ENCODE results near the gene DNAL1.
A peak's percentile ranks its signal among the peaks of the same experiment; 100 is the strongest.
"Not testable (repeated sequence)": the region's sequence is repeated elsewhere in the genome, so short reads cannot be mapped to it uniquely, and the experiment has no call there.

Gene DNAL1

DNA sequence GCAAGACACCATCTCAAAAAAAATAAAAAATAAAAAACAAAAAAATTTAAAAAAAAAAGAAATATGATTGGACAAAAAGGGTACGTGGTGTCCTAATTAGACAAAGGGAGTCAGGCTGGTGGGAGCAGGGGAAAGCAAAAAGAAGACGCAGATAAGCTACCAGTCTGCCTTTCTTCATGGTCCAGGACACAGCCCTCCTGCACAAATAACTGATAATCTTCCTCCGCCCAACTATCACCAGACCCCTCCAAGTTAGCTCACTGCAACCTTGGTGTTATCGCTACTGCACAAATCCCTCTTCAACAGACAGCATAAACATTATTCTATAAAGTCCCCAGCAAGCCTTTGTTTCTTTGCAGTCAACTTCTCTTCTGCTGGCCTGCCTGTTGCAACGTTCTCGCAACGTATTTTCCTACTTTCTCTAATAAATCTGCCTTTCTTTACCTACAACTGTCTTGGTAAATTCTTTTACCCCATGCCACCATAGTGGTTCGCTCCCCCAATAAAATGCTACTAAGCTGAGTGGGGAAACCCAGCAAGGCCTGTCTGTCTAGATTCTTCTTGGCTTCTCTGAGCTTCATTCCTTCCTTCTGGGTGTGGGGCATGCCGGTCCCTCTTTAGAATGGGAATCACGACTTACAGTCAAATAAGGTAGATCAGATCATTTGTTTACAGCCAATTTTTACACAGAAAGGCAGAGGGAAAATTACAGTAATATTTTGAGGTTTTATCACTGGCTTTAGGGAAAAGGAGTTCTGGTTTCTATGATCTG is 14.6 kb upstream of the DNAL1 start:
- Mint-ChIP-seq H3K27me3 (peaks cover 5% of the 10 kb centered on the region), H3K36me3 (ENCODE audit: low read depth) (no peaks in the 10 kb centered on the region)
- ATAC-seq: no peak

DNA sequence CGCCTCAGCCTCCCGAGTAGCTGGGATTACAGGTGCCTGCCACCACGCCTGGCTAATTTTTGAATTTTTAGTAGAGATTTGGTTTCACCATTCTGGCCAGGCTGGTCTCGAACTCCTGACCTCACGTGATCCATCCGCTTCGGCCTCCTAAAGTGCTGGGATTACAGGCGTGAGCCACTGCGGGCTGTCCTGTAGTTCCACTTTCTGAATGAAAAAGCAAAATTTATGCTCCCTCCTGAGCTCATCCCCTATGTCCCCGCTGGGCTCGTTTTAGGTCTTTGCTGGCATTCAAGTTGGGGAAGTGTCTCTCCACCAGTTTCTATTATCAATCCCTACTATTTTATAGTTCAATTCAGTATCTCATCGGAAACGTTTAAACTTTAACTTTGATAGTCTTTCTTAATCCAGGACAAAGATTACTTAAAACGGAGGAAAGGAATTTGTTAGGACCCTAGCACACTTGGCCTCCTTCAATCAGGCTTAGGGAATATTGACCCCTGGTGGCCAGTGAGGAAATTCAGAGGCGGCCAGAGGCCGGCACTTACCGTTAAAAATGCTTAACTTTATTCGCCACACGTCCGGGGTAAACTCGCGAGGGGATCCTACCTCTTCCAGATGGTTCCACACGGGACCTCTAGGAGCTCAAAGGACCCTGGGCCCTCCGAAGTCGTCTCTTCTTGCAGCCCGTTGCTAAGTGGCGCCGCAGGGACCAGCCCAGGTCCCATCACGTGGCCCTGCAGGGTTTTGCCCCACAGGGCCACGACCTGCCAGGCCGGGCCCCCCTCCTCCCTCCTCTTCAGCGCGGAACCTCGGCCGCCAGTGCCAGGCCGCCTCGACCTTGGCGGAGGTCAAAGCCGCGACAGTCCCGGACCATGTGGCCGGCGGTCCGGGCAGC is 11.4 kb upstream of the DNAL1 start:
- Mint-ChIP-seq H3K27ac (no peak overlapping the region), H3K4me1 (peaks cover 9% of the 10 kb centered on the region), H3K9me3 (no peaks in the 10 kb centered on the region), H3K36me3 (ENCODE audit: low read depth) (no peaks in the 10 kb centered on the region), H3K4me3 (peak overlapping the region; percentile 37), H3K27me3 (peaks cover 5% of the 10 kb centered on the region)
- peak; percentile 59 for DNase-seq
- peak; percentile 85 for ATAC-seq

More for the DNA sequence above, 14.6 kb upstream of the DNAL1 start:
- Mint-ChIP-seq H3K4me3 (no peak overlapping the region), H3K27ac (no peak overlapping the region), H3K9me3 (no peaks in the 10 kb centered on the region), H3K4me1 (peaks cover 9% of the 10 kb centered on the region)
- DNase-seq: no peak

DNA sequence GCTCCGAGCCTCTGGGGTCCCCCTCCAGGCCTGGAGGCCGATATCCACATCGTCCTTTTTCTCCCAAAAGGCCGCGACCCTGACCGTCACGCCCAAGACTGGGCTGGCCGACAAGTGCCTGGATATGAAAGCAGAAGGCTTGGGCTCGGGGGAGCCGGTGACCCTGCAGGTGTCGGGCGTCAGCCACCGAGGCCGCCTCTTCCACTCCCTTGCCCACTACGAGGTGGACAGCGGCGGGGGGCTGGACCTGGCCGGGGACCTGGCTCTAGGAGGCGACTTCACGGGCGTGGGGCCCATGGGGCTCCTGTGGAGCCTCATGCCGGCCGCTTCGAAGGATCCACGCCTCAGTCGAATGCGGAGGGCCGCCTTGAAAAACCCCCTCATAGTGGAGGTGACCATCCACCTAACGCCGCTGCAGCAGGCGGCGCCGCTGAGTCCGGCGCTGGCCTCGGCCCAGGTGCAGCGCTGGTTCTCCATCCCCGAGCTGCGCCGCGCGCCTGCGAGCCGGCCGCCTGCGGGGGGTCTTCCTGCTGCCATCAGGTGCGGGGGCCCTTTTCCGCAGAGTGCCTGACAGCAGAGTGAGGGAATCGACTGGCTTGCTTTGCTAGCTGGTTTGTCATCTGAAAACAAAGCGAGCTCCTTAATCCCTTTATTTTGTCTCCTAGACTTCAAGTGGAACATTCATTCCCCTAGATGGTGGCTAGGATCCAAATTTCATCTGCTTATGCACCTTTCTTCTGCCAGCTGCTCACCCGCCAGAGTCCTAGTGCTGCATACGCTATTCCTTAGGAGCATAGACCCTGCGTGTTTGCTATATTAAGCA is 10.6 kb upstream of the DNAL1 start:
- peaks cover 5% of the 10 kb centered on the region for H3K27me3 Mint-ChIP-seq
- DNase-seq (no peak), ATAC-seq (peak; percentile 6)
- no peaks in the 10 kb centered on the region for H3K36me3 Mint-ChIP-seq (ENCODE audit: low read depth)
- H3K4me3 Mint-ChIP-seq: peak overlapping the region; percentile 37
- H3K27ac Mint-ChIP-seq: peak overlapping the region; percentile 31
- no peaks in the 10 kb centered on the region for H3K9me3 Mint-ChIP-seq
- peaks cover 9% of the 10 kb centered on the region for H3K4me1 Mint-ChIP-seq

DNA sequence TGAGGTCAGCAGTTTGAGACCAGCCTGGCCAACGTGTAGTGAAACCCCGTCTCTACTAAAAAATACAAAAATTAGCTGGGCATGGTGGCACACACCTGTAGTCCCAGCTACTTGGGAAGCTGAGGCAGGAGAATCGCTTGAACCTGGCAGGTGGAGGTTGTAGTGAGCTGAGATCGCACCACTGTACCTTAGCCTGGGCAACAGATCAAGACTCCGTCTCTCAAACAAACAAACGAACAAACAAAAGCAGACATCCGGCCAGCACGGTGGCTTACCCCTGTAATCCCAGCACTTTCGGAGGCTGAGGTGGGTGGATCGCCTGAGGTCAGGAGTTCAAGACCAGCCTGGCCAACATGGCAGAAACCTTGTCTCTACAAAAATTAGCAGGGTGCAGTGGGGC is 8.4 kb upstream of the DNAL1 start:
- H3K27ac Mint-ChIP-seq; H3K4me3 Mint-ChIP-seq; H3K36me3 Mint-ChIP-seq (ENCODE audit: low read depth); H3K4me1 Mint-ChIP-seq; ATAC-seq; DNase-seq; H3K27me3 Mint-ChIP-seq; H3K9me3 Mint-ChIP-seq: not testable (repeated sequence)

DNA sequence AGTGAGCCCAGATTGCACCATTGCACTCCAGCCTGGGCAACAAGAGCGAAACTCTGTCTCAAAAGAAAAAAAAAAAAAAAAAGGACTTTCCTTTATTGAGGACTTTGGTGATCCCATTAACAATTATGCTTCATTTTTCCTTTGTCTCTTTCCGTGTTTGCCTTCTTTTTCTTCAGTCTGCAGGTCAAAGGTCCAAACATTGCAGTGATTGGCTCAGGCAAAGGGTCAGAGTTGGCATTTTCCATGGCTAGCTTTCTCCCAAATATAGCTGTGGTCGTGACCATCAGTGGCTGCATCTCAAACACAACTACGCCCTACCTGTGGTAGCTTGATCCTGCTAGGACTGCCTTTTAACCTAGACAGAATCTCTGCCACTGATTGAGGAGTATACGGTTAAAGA is 7.0 kb upstream of the DNAL1 start:
- ATAC-seq: no peak
- DNase-seq: no peak
- Mint-ChIP-seq H3K27ac (no peak overlapping the region), H3K27me3 (peaks cover 5% of the 10 kb centered on the region), H3K36me3 (ENCODE audit: low read depth) (no peaks in the 10 kb centered on the region), H3K4me3 (no peak overlapping the region), H3K9me3 (no peaks in the 10 kb centered on the region), H3K4me1 (peaks cover 9% of the 10 kb centered on the region)

DNA sequence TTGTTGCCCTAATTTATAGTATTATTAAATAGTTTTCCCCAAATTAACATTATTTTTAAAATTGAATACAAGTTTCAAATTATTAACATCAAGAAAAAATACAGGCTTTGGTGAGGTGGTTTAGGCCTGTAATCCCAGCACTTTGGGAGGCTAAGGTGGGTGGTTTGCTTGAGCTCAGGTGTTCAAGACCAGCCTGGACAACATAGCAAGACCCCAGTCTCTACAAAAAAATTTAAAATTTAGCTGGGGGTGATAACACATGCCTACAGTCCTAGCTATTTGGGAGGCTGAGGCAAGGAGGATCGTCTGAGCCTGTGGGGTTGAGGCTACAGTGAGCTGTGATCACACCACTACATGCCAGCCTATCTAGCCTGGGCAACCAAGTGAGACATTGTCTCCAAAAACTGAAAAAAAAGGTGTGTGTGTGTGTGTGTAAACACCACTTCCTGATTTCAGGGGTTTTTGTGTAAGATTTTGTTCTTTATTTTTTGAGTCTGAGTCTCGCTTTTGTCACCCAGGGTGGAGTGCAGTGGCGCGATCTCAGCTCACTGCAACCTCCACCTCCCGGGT is 3.9 kb upstream of the DNAL1 start:
- H3K36me3 Mint-ChIP-seq (ENCODE audit: low read depth): no peaks in the 10 kb centered on the region
- H3K4me3 Mint-ChIP-seq: no peak overlapping the region
- no peak overlapping the region for H3K27ac Mint-ChIP-seq

DNA sequence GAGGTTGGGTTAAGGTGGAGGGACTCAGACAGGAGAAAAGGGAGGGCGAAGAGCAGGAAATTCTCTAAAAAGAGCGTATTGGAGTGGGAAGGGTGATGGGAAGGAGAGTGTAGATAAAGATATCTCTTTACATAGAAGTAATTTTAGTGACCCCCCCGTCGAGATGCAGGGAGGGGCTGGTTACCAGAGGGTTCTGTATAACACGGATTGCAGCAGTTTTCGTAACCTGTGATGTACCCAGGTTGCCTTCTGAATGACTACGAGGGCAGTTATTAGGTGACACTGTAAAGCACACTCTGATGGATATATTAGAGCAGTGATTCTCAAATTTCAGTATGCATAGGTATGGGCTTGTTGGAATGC is 443 bp downstream of the DNAL1 start:
- ATAC-seq: no peak
- DNase-seq: no peak
- H3K4me3 Mint-ChIP-seq: peak overlapping the region; percentile 95
- peak overlapping the region; percentile 91 for H3K27ac Mint-ChIP-seq
- no peaks in the 10 kb centered on the region for H3K27me3 Mint-ChIP-seq
- H3K4me1 Mint-ChIP-seq: peaks cover 17% of the 10 kb centered on the region
- no peaks in the 10 kb centered on the region for H3K36me3 Mint-ChIP-seq (ENCODE audit: low read depth)
- no peaks in the 10 kb centered on the region for H3K9me3 Mint-ChIP-seq

More for the DNA sequence above, 3.9 kb upstream of the DNAL1 start:
- ATAC-seq: no peak
- DNase-seq: no peak
- peaks cover 15% of the 10 kb centered on the region for H3K4me1 Mint-ChIP-seq
- no peaks in the 10 kb centered on the region for H3K27me3 Mint-ChIP-seq
- no peaks in the 10 kb centered on the region for H3K9me3 Mint-ChIP-seq

DNA sequence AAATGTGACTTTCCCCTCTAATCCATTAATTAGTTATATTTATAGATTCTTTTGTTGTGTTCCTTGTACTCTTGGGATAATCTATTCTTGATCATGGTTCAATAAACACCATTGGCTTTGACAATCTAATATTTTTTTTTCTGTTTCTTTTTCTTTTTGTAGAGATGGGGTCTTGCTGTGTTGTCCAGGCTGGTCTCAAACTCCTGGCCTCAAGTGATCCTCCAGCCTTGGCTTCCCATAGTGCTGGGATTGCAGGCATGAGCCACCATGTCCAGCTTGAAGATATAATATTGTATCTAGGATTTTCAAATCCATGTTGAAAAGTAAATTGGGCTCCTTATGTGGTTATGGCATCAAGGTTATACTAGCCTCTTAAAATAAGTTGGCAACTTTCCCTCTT is 6.2 kb downstream of the DNAL1 start:
- H3K36me3 Mint-ChIP-seq (ENCODE audit: low read depth): peaks cover 8% of the 10 kb centered on the region
- no peaks in the 10 kb centered on the region for H3K9me3 Mint-ChIP-seq

DNA sequence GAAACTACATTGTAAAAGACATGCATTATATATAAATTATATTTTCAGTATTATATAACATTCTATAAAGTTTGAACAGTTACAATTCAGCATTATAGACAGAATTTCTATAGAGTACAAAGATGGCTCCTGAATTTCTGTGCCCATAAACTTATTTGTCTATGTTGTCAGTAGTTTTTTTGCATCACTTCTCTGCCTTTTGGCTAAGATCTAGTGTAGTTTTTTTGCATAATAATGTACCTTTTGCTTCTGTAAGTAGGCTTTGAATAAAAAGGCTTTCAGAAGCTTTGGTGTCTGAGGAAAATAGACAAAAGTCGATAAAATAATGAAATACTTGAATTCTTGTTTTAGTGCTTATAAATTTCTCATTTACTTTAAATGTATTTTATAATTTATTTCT is 11.1 kb downstream of the DNAL1 start:
- peaks cover 8% of the 10 kb centered on the region for H3K36me3 Mint-ChIP-seq (ENCODE audit: low read depth)
- no peak overlapping the region for H3K27ac Mint-ChIP-seq
- no peaks in the 10 kb centered on the region for H3K27me3 Mint-ChIP-seq
- no peaks in the 10 kb centered on the region for H3K9me3 Mint-ChIP-seq
- H3K4me3 Mint-ChIP-seq: no peak overlapping the region
- H3K4me1 Mint-ChIP-seq: no peaks in the 10 kb centered on the region
- ATAC-seq (no peak), DNase-seq (no peak)

More for the DNA sequence above, 6.2 kb downstream of the DNAL1 start:
- no peak overlapping the region for H3K27ac Mint-ChIP-seq
- no peaks in the 10 kb centered on the region for H3K27me3 Mint-ChIP-seq
- H3K4me3 Mint-ChIP-seq: no peak overlapping the region
- H3K4me1 Mint-ChIP-seq: peaks cover under 1% of the 10 kb centered on the region
- no peak for DNase-seq
- ATAC-seq: no peak

DNA sequence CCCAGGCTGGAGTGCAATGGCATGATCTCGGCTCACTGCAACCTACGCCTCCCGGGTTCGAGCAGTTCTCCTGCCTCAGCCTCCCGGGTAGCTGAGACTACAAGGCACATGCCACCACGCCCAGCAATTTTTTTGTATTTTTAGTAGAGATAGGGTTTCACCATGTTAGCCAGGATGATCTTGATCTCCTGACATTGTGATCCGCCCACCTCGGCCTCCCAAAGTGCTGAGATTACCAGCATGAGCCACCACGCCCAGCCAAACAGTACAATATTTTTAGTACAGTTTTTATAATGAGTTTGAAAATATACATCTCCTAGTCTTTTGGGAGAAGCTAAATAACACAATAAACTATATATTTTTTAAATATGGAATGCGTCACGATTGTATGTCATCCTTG is 14.4 kb downstream of the DNAL1 start:
- not testable (repeated sequence) for H3K4me3 Mint-ChIP-seq; ATAC-seq; H3K4me1 Mint-ChIP-seq; H3K36me3 Mint-ChIP-seq (ENCODE audit: low read depth); DNase-seq; H3K9me3 Mint-ChIP-seq; H3K27me3 Mint-ChIP-seq; H3K27ac Mint-ChIP-seq

DNA sequence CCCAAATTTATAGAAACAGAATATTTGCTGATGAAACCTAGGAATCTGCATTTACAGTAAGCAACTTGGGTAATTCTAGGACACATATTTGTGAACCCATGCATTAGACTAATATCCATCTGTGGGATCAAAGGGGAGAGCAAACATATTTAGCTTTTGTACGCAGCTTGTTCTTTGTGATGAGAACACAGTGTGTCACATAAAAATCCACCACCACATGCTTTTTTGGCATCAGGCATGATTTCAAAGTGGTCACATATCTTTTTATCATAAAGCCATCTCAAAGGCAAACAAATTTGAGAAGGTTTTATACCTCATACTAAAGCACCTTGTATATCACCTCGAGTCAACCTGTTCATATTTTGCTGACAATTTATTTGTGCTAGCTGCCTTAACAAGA is 15.7 kb downstream of the DNAL1 start:
- no peaks in the 10 kb centered on the region for H3K9me3 Mint-ChIP-seq
- no peak overlapping the region for H3K4me3 Mint-ChIP-seq
- H3K27ac Mint-ChIP-seq: no peak overlapping the region
- ATAC-seq: no peak
- no peak for DNase-seq
- peaks cover 4% of the 10 kb centered on the region for H3K36me3 Mint-ChIP-seq (ENCODE audit: low read depth)
- H3K4me1 Mint-ChIP-seq: no peaks in the 10 kb centered on the region
- no peaks in the 10 kb centered on the region for H3K27me3 Mint-ChIP-seq

DNA sequence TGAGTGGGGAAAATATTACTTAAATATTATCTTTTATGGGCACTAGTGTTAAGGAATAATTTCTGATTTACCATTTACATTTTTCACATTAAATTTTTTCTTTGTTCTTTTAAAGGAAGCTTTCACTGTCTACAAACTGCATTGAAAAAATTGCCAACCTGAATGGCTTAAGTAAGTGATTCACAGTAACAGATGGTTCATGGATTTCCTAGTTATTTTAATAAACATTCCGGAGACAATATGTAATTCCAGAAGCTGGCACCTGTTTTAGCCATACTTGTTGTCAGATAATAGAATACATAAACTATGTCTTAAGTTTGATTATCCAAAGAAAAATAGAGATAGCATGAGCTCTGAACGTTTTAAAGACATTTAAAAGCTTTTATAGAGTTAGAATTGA is 17.1 kb downstream of the DNAL1 start:
- peaks cover 4% of the 10 kb centered on the region for H3K36me3 Mint-ChIP-seq (ENCODE audit: low read depth)
- no peaks in the 10 kb centered on the region for H3K27me3 Mint-ChIP-seq
- no peaks in the 10 kb centered on the region for H3K9me3 Mint-ChIP-seq
- H3K27ac Mint-ChIP-seq: no peak overlapping the region
- DNase-seq (no peak), ATAC-seq (no peak)
- H3K4me3 Mint-ChIP-seq: no peak overlapping the region
- no peaks in the 10 kb centered on the region for H3K4me1 Mint-ChIP-seq

DNA sequence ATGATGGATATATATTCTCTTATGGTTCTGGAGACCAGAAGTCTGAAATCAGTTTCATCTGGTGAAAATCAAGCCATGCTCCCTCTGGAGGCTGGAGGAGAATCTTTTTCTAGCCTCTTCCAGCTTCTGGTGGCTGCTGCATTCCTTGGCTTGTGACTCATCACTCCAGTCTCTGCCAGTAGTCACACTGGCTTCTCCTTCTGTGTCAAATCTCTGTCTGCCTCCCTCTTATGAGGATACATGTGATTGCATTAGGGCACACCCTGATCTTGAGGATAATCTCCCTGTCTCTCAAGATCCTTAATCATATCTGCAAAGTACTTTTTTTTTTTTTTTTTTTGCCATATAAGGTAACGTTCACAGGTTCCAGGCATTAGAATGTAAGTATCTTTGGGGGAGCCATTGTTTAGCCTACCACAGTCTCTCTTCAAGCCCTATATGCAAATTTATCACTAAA is 17.7 kb downstream of the DNAL1 start:
- Mint-ChIP-seq H3K27ac (no peak overlapping the region), H3K9me3 (no peaks in the 10 kb centered on the region), H3K4me3 (no peak overlapping the region), H3K36me3 (ENCODE audit: low read depth) (peaks cover 4% of the 10 kb centered on the region), H3K4me1 (no peaks in the 10 kb centered on the region), H3K27me3 (no peaks in the 10 kb centered on the region)
- ATAC-seq (no peak), DNase-seq (no peak)

DNA sequence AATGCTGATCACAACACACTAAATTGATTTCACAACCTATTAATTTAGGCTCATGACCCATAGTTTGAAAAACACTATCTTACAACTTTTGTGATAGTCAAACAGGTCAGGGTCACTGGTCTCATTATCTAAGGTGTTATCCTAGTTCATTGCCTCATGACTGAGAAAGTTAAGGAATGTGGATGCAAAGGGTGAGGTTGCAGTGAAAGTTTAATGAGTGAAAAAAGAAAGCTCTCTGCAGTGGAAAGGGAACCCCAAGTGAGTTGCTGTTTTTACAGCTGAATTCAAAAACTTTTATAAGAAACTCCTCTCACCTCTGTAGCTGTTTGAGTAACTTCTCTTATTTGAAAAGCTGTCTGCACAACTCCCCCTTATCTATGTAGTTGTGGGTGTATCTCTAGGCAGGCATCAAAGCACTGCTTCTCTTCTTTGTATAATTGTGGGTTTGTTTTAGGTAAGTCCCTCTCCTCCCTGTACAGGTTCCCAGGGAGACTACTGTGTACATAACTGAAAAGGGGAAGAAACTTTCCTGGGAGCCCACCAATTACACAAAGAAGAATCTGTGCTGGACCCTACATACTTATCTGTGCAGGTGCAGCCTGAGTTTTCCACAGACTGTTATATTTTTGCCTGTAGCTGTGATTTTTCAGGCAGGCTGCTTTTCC is 18.9 kb downstream of the DNAL1 start:
- peaks cover 4% of the 10 kb centered on the region for H3K36me3 Mint-ChIP-seq (ENCODE audit: low read depth)
- H3K9me3 Mint-ChIP-seq: no peaks in the 10 kb centered on the region
- DNase-seq (no peak), ATAC-seq (no peak)
- H3K27me3 Mint-ChIP-seq: no peaks in the 10 kb centered on the region
- H3K4me3 Mint-ChIP-seq: no peak overlapping the region
- no peaks in the 10 kb centered on the region for H3K4me1 Mint-ChIP-seq
- no peak overlapping the region for H3K27ac Mint-ChIP-seq
